GM19193 (cell line): ENCODE data around the gene NUP62.

ENCODE experiments used
- POLR2A ChIP-seq: IDR thresholded peaks from 4 replicates; pipeline ENCODE4 v1.6.1; 2011; ENCODE audit not compliant: insufficient read depth, insufficient read length; ENCODE audit errors: extremely low read depth

The NUP62 gene

DNA sequence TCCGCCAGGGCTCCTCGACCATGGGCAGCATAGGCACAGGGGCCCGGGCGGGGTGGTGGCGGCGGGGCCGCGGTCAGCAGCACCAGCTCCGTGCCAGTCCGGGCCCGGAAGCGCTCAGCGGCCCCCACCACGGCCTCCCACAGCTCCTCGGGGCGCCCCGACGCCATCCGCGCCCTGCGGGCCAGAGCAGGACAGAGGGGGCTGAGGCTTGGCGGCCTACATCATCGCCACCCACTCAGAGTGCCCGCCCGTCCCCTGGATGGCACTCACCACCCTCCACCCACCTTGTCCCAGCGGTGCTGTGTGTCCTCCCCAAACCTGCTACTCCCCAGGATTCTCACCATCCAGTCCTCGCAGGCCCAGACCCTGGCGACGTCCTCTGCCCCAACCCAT lies 56.2 kb downstream of the NUP62 start:
- no peak for TF ChIP-seq POLR2A

DNA sequence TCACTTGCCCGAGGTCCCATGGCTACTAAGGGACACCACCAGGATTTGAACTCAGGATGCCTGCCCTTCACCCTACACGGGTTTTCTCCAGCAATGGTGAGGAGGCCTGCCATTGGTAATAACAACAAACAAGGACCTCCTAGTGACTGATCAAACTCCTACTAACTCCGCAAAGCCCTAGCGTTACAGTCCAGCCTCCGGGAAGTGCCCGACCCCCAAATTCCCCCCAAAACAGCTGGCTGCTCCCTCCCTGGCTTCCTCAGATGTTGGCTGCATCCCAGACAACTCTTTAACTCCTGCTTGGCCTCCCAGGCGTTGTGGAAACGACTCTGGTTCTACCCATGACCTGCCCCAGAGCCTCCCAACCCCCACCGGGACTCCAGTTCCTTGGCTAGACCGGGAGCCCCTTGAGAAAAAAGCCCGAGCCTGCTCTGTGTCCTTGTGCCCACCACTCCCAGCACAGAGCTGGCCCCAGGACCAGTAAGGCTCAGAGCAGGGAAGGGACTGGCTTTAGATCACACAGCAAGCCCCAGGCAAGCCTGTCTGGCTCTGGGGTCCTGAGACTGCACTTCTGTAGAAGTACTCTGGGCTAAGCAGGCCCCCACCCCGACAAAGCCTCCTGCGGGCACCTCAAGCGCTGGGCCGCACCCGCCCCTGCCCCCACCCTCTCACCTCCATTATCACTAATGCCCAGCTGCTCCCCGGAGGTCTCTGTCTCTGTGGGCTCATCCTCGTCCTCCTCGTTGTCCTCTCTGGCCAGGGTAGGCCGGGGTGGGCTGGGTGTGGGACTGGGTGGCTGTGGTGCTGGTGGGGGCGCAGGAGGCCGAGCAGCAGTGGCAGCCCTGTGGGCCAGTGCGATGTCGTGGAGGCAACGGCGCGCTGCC lies 56.8 kb downstream of the NUP62 start:
- no peak for TF ChIP-seq POLR2A

DNA sequence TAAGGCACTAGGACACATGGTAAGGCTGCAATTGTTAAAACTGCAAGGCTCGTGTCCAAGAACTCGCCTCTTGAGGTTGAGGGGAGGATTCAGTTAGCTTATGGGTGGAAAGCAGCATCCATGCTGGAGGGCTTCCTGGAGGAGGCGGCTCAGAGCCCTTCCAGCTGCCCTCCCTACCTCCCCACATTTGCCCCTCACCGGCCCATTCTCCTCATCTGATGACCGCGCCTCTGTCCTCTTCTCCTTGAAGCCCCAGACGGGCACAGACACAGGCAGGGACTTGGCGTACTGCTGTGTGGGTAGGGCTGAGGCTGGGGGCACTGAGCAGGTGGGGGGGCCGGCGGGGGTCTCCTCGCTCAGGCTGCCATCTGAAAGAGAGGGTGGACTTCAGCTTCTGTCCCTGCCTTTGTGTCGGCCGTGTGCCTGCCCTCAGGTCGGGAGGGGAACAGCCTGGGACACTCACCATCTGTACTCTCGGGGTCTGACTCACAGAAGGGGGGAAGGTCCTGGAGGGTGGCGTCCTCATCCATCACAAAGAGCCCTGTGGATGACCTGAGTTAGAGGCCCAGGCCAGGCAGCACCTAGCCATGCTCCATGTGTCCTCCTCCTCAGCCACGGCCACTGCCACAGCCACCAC lies 57.8 kb downstream of the NUP62 start:
- TF ChIP-seq POLR2A, result no peak

- no peak for TF ChIP-seq POLR2A
These were observed 58.9 kb downstream of the NUP62 start for GRCh38 chr19:49870309-49870901.

DNA sequence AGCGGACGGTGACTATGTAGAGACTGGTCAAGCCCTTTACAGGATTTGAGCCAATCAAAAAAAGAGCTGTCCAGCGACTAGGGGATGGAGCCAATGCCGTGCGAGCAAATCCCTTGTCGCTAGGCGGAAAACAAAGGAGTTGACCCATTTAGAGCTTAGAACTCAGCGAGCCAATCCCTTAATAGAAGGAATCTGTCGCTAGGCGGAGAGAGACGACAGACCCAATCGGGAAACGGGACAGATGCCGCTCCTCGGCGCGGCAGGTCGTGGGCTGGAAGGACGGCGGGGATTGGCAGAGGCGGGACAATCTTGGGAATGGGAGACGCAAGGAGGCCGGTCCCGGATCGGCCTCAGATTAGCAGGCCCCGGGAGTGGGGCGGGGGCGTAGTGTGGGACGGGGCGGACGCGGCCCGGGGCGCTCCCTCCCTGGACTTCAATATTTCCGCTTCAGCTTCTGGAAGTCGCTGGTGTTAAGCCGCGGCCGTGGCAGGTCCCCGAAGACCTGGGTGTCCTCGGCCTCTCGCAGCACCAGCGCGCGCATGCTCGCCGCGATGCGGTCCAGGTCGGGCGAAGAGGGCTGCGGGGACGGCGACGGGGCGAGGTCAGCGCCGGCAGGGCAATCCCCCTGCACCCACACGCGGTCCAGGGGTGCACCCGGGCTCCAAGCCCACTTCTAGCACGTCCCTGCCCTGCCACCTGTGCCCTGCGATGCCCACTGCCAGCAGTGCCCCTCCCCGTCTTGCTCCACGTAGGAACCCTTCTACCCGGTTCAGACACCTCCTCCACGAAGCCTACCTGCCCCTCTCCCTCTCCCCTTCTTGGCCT lies 59.6 kb downstream of the NUP62 start:
- TF ChIP-seq POLR2A, result peak; percentile 61

- no peak for TF ChIP-seq POLR2A
These were observed 60.3 kb downstream of the NUP62 start for GRCh38 chr19:49869009-49869483.

GRCh38 chr19:49866933-49867782 lies 62.1 kb downstream of the NUP62 start, which contains the start of gene PNKP:
Gene PNKP, minus strand, starts transcription at chr19:49867576. Its CDS starts 372 bp downstream, at chr19:49867204.
- peak; percentile 88 for TF ChIP-seq POLR2A

DNA sequence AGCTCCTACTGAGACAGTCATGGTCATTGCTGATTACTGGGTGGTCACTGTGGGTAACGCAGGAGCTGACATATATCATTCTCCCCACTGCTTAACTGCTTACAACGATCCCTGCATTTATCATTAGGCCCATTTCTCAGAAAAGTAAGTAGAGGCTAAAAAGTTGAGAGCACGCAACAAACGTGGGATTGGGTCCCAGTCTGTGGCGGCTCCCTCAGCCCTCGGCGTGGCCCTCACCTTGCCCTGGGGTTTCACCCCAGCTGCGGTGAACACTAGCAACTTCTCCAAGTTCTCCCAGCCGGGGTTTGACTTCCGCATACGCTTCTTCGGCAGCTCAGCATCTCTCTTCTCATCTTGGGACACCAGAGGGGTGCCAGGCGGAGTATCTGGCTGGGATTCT lies 64.4 kb downstream of the NUP62 start:
- TF ChIP-seq POLR2A, result no peak

GRCh38 chr19:49863935-49864320 lies 65.4 kb downstream of the NUP62 start:
- TF ChIP-seq POLR2A, result no peak

- TF ChIP-seq POLR2A, result no peak
These were observed 65.9 kb downstream of the NUP62 start for GRCh38 chr19:49863254-49863934.

GRCh38 chr19:49862391-49863253 lies 66.7 kb downstream of the NUP62 start:
- TF ChIP-seq POLR2A, result no peak
